GM19395 (cell line): ENCODE results near the gene YIF1B.
"Not testable (repeated sequence)": the region's sequence is repeated elsewhere in the genome, so short reads cannot be mapped to it uniquely, and the experiment has no call there.

Source experiments
- ATAC-seq: cut with Tn5 transposase; IDR thresholded peaks from one replicate; pipeline ENCODE4 v1.9.1; 2021; ENCODE audit warnings: mild to moderate bottlenecking, moderate library complexity; ENCODE audit not compliant: unreplicated experiment

YIF1B gene

DNA sequence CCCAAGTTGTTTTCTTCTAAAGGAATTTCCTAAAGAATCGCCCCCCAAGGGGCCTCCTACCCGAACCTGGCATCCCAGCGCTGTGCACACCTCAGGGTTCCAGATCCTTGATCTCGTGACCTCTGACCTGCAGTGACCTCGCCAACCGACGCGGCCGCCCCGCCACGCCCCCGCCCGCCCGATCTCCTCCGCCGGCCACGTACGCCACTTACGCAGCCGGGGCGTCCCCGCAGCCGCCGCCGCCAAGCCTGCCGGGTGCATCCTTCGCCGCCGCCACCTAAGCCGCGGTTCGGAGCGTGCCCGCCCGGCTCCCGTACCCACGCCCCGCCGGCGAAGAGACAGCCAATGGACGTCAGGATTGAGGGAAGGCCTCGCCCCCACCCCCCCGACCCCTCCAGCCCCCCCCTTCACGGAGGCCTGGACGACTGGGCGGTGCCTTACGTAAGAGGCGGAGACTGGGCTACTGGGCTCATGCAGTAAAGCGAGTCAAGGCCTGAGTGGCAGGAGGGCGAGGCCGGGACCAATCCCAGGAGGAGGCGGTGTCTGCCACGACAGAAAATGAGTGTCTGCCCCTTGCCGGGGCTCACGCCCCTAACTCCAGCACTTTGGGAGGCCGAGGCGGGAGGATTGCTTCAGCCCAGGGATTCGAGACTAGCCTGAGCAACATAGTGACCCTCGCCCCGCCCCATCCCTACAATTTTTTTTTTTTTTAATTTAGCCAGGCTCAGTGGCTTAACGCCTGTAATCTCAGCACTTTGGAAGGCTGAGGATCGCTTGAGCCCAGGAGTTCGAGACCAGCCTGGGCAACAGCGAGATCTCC, at the start of gene YIF1B:
TSS of gene YIF1B (minus strand) at position 291 of the 820 bp plus-strand sequence. CDS start at position 261, 30 bp downstream.
- ATAC-seq, result peak; percentile 81

- ATAC-seq, result not testable (repeated sequence)
These were observed 47.4 kb upstream of the YIF1B start for GRCh38 chr19:38362946-38363688.

- no peak for ATAC-seq
These were observed 46.6 kb upstream of the YIF1B start for GRCh38 chr19:38362076-38362945.

DNA sequence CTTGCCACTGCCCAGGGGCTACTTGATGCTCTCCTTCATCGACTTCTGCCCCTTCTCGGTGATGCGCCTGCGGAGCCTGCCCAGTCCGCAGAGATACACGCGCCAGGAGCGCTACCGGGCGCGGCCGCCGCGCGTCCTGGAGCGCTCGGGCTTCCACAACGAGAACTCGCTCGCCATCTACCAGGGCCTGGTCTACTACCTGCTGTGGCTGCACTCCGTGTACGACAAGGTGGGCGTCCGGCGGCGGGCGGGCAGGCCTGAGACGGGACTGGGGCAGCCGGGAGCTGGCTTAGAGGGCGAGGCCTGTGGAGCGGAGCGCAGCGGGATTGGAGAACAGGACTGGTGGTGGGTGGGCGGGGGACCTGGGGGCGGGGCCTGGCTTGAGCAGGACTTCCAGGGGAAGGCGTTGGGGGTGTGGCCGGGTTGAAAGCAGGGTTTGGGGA, 45.9 kb upstream of the YIF1B start:
- no peak for ATAC-seq

GRCh38 chr19:38360839-38361631, 45.3 kb upstream of the YIF1B start:
- no peak for ATAC-seq

DNA sequence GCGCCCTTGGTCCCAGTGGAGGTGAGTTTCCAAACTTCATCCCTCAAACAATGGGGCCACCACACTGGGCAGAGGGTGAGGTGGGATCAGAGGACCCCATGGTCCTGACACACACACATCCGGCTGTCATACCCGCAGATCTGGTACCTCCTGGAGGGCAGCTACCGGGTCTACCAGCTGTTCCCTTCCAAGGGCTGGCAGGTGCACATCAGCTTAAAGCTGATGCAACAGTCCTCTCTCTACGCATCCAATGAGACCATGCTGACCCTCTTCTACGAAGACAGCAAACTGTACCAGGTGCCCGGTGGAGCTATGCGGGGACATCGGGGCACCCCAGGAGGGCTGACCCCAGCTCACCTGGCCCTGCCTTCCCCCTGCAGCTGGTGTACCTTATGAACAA, 44.6 kb upstream of the YIF1B start:
- ATAC-seq, result no peak

DNA sequence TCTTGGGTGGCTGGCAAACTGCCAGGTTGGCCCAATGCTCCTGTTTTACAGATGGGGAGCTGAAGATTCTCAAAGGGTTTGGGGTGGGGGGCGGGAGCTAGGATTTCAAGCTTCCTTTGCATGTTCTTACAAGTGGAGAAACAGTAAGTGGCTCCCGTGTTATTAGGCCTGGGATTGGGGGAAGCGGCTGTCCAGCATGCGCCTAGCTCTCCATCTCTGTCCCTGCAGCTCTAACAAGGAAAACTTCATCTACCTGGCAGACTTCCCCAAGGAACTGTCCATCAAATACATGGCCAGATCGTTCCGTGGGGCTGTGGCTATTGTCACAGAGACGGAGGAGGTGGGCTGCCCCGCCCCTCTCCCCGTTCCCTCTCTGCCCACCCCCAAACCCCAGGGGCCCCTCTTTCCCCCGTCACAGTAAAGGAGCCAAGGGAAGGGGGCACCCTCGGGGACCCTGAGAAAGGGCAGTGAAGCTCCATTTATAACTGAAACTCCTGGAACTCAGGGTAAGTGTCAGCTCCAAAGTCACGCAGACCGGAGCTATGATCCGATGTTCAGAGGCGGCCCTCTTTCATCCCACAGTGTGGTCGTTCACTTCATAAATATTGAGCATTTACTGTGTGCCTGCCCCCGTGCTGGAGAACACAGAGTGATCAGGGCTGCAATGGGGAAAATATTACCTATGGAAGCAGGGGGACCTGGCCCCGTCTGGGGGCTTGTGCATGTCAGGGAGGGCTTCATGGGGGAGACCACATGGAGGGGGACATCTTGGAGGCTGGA, 43.7 kb upstream of the YIF1B start:
- ATAC-seq, result no peak

DNA sequence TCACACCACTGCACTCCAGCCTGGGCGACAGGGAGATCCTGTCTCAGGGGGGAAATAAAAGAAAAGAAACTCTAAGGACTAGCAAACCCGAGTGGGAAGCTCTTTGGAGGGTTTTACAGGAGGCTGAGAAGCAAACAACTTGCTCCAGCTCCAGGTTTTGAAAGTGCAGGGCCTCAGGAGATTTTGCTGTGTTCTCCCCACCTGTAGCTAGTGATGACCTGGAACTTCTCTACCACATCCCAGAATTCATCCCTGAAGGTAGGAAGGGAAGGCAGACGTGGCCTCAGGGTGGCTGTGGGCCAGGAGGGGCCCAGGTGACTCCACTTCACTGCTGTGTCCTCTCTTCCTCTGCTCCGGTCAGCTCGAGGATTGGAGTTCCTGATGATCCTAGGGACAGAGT, 42.3 kb upstream of the YIF1B start:
- no peak for ATAC-seq

DNA sequence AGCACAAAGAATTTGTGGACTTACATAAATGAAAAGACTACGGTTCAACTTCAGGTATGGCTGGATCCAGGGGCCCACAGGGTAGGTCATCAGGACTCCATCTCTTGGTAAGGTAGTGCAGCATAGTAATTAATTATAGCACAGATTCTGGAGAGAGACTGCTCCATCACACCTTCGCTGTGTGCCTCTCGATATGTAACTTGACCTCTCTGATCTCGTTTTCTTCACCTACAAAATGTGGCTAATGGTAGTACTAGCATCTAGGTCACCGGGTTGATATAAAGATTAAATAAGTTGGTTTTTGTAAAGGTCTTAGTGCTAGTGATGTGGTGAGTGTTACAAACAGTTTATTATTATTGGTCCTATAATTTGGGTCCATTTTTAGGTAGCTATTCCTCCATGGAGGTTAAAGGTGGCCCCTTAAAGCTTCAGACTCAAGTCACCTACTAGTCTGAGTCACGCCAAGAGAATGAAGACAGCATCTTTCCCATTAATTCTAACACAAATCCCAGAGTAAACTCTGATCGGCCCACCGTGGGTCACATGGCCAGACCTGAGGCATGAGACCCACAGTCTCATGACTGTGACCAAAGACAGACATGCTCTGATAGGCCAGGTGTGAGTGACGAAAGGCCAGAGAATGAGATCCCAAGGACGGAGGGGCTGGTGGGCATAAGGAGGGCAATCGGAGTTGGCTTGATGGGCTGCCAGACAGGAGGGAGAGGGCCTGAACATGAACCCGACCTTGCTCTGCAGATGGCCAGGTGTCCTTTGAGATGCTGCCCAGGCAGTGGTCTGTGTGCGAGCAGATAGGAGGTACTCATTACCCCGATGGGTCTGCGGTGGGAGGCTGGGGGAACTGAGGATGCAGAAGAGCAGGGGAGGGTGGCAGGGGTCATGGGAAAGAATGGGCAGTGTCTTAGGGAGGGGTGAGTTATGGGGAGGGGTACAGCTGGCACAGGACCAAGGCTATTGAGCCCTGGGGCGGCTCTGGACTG, 40.3 kb upstream of the YIF1B start:
- no peak for ATAC-seq

DNA sequence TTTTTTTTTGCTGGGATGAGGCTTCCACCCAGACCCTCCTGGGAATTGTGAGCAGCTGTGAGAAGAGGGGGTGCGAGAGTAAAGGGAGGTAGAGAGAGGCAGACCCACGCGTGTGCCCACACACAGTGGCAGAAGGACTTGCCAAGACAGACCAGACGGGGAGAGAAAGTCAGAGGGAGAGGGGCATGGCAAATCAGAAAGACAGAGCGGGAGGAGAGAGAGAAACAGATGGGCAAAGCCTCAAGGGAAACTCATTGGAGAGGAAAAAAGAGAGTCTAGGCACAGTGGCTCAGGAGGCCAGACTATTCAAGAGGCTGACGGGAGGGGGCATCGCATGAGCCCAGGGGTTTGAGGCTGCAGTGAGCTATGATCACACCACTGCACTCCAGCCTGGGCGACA, 36.9 kb upstream of the YIF1B start:
- no peak for ATAC-seq

GRCh38 chr19:38351865-38352395, 36.2 kb upstream of the YIF1B start:
- ATAC-seq, result no peak

- ATAC-seq, result no peak
These were observed 35.1 kb upstream of the YIF1B start for GRCh38 chr19:38350883-38351282.

DNA sequence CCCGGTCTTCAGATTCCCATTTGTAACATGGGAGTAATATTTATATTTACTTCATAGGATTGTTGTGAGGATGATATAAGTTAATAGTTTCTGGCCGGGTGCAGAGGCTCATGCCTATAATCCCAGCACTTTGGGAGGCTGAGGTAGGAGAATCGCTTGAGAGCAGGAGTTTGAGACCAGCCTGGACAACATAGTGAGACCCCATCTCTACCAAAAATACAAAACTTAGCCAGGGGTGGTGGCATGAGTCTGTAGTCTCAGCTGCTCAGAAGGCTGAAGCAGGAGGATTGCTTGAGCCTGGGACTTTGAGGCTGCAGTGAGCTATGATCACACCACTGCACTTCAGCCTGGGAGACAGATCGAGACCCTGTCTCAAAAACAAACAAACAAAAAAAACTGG, 31.1 kb upstream of the YIF1B start:
- no peak for ATAC-seq

DNA sequence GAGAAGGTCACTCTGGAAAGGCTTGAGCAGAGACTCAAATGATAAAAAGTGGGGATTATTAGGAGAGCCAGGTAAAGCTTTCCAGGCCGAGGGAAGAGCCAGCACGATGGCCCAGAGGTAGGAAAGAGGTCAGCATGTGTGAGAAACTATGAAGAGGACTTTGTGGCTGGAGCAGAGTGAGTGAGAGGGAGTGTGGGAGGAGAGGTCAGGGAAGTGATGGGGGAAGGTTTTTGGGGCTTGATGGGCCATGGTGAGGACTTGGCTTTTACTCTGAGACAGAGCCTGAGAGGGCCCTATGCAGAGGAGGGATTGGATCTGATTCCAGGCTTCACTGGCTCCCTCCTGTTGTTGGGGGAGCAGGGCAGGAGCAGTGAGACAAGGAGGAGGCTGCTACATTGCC, 25.2 kb upstream of the YIF1B start:
- no peak for ATAC-seq

DNA sequence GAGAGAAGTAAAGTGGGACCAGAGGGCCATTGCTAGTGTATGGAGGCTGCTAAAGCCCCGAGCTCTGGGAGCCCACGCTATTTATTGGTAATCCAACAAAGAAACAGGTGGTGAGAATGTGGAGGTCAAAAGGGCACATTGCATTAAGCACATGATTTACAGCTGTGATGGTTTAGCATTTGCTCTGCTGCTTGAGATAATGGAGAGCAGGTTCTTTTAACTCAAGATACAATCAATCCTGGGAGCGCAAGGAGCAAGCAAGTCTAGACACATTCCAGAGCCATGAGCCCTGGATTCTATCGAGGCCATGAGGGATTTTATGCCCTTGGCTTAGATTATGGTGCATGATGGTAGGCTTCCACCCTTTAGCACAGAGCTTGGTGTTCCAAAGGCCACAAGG, 23.3 kb upstream of the YIF1B start:
- not testable (repeated sequence) for ATAC-seq

DNA sequence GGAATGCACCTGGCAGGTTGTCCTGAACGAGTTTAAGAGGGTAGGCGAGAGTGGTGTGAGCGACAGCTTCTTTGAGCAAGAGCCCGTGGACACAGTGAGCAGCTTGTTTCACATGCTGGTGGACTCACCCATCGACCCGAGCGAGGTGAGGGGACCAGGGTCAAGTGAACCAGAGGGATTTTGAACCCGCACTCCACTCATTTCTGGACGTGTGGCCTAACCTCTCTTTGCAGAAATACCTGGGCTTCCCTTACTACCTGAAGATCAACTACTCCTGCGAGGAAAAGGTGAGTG, 21.6 kb upstream of the YIF1B start:
- no peak for ATAC-seq

DNA sequence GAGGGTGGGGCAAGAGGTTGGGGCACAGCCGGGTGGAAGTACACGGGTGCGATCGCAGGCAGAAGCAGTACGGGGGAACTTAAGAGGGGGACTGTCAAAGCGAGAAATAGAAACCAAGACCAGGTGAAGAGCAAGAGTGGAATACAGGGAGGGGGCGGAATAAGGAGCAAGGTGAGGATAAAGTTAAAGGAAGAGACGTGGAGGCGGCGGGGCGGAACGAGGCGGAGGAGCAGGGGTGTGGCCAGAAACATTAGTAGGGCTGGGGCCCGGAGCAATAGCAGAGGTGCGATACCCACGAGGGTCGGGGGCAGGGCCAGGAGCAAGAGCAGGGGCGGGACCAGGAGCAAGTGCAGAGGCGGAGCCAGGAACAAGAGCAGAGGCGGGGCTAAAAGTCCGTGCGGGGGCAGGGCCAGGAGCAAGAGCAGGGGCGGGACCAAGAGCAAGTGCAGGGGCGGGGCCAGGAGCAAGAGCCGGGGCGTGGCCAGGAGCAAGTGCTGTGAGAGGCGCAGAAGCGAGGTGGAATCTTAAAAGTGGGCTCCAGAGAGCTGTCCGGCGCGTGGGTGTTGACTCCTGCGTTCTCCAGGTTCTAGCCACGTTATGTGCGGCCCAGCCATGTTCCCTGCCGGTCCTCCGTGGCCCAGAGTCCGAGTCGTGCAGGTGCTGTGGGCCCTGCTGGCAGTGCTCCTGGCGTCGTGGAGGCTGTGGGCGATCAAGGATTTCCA, 21.1 kb upstream of the YIF1B start:
- ATAC-seq, result peak; percentile 56
